ENCODE data around the gene ZFHX3. TPM values are rescaled to one million over a fixed set of nuclear protein-coding genes. Genes with fewer than 3 reads are reported as not detected.

ZFHX3 gene
- total and polyA plus RNA-seq, 2 donors (not counting 1 experiment from before 2014, with no cell fraction given), result 0.54 to 6.6 TPM

DNA sequence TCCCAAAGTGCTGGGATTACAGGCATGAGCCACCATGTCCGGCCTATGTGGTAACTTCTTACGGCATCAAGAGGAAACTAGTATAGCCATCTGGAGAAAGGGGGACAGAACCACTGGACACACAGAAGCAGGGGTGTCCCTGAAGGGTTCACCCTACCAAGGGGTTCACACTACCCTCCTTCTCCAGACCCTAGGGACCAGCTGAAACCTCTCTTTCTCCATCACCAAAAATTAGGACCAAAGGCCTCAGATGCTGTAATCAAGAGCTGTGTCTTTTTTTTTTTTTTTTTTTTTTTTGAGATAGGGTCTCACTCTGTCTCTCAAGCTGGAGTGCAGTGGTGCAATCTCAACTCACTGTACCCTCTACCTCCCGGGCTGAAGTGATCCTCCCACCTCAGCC lies 33.2 kb downstream of the ZFHX3 start:
- no peak overlapping the region for H3K4me2 ChIP-seq (replicated peaks; ENCODE audit: low read depth, low read length, poor library complexity, severe bottlenecking)
- no peak for ATAC-seq (ENCODE audit: low read depth)
- peaks cover 0 to 4% (median 0%) of the 10 kb centered on the region in 3 donors for H3K9me3 ChIP-seq (ENCODE audit: control extremely low read depth in 1 of 3, control insufficient read depth in 2 of 3, insufficient read depth in 1 of 3, low read length in 2 of 3)
- no peaks in the 10 kb centered on the region for H3K9me3 Mint-ChIP-seq (ENCODE audit: insufficient read depth)
- peaks cover 0 to 7% of the 10 kb centered on the region in 2 donors for H3K4me1 ChIP-seq (ENCODE audit: control insufficient read depth in 2 of 2, insufficient read depth in 2 of 2, low read length in 2 of 2)
- H3K27me3 Mint-ChIP-seq, result no peaks in the 10 kb centered on the region
- peaks cover 10% of the 10 kb centered on the region for H3K79me2 ChIP-seq (ENCODE audit: control insufficient read depth, insufficient read depth, low read length)
- H3K4me1 Mint-ChIP-seq, result peaks cover 10% of the 10 kb centered on the region
- WGBS (ENCODE audit: insufficient coverage), result 100% methylated on average over 1 of the region's 3 CpGs
- no peak overlapping the region for H3K27ac Mint-ChIP-seq
- ChIA-PET POLR2A (no interaction called here), CTCF (no interaction called here)
- H3K4me3 ChIP-seq (ENCODE audit: control extremely low read depth in 1 of 5, extremely low read depth in 1 of 5, insufficient read depth in 1 of 5, low read depth in 2 of 5, low read length in 4 of 5), result no peak overlapping the region
- H2AFZ ChIP-seq (ENCODE audit: insufficient read depth, low read depth, low read length, poor library complexity, severe bottlenecking), result no peak overlapping the region
- H3K4me3 Mint-ChIP-seq, result no peak overlapping the region
- H4K20me1 ChIP-seq (ENCODE audit: control insufficient read depth, insufficient read depth, low read length, poor library complexity, severe bottlenecking), result no peaks in the 10 kb centered on the region
- H3K9ac ChIP-seq (ENCODE audit: low read length), result no peak overlapping the region
- TF ChIP-seq, protein P1, sequence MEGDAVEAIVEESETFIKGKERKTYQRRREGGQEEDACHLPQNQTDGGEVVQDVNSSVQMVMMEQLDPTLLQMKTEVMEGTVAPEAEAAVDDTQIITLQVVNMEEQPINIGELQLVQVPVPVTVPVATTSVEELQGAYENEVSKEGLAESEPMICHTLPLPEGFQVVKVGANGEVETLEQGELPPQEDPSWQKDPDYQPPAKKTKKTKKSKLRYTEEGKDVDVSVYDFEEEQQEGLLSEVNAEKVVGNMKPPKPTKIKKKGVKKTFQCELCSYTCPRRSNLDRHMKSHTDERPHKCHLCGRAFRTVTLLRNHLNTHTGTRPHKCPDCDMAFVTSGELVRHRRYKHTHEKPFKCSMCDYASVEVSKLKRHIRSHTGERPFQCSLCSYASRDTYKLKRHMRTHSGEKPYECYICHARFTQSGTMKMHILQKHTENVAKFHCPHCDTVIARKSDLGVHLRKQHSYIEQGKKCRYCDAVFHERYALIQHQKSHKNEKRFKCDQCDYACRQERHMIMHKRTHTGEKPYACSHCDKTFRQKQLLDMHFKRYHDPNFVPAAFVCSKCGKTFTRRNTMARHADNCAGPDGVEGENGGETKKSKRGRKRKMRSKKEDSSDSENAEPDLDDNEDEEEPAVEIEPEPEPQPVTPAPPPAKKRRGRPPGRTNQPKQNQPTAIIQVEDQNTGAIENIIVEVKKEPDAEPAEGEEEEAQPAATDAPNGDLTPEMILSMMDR (IDR thresholded peaks at IDR 0.05), result no peak
- TF ChIP-seq EZH2 (IDR thresholded peaks at IDR 0.05; ENCODE audit: borderline replicate concordance, insufficient read depth, low read depth, low read length, poor library complexity, severe bottlenecking), result no peak
- DNase-seq, result no peak
- H3K27ac ChIP-seq (ENCODE audit: low read length in 2 of 2), result no peak overlapping the region
- no peaks in the 10 kb centered on the region for H3K36me3 ChIP-seq (replicated peaks in 1 of 2; ENCODE audit: control extremely low read depth in 1 of 2, control insufficient read depth in 1 of 2, extremely low read depth in 1 of 2, insufficient read depth in 2 of 2, low read length in 1 of 2)
- H3K27me3 ChIP-seq (replicated peaks in 1 of 4; ENCODE audit: control extremely low read depth in 1 of 4, control insufficient read depth in 3 of 4, insufficient read depth in 4 of 4, low read length in 3 of 4), result no peaks in the 10 kb centered on the region
- intact Hi-C loops (cut with micrococcal nuclease), result no loop called here

DNA sequence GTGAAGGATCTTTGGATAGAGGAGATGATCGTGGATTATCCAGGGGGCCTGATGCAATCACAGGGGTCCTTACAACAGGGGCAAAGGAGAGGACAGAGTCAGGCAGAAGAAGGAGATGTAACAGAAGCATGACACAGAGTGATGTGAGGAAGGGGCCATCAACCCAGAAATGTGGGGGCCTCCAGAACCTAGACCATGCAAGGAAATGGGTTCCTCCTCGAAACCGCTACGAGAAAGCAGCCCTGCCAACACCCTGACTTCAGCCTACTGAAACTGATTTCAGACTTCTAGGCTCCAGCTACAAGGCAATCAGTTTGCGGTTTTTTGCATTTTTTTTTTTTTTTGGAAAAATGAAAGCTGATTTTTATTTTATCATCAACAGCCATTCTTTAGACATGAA lies 34.0 kb downstream of the ZFHX3 start:
- Mint-ChIP-seq H3K27ac (no peak overlapping the region), H3K4me3 (no peak overlapping the region), H3K9me3 (ENCODE audit: insufficient read depth) (no peaks in the 10 kb centered on the region), H3K27me3 (no peaks in the 10 kb centered on the region), H3K4me1 (peaks cover 10% of the 10 kb centered on the region)
- no peak for ATAC-seq (ENCODE audit: low read depth)
- no peaks in the 10 kb centered on the region for H3K36me3 ChIP-seq (replicated peaks in 1 of 2; ENCODE audit: control extremely low read depth in 1 of 2, control insufficient read depth in 1 of 2, extremely low read depth in 1 of 2, insufficient read depth in 2 of 2, low read length in 1 of 2)
- 86% methylated on average over 4 of the region's 5 CpGs for WGBS (ENCODE audit: insufficient coverage)
- DNase-seq, result no peak
- H3K79me2 ChIP-seq (ENCODE audit: control insufficient read depth, insufficient read depth, low read length), result peaks cover 3% of the 10 kb centered on the region
- intact Hi-C loops (cut with micrococcal nuclease), result no loop called here
- H3K9me3 ChIP-seq (ENCODE audit: control extremely low read depth in 1 of 3, control insufficient read depth in 2 of 3, insufficient read depth in 1 of 3, low read length in 2 of 3), result peaks cover 0 to 4% (median 0%) of the 10 kb centered on the region in 3 donors
- H3K27ac ChIP-seq (ENCODE audit: low read length in 2 of 2), result no peak overlapping the region
- no peak for TF ChIP-seq EZH2 (IDR thresholded peaks at IDR 0.05; ENCODE audit: borderline replicate concordance, insufficient read depth, low read depth, low read length, poor library complexity, severe bottlenecking)
- TF ChIP-seq, protein P1 (IDR thresholded peaks at IDR 0.05), result no peak
- H3K9ac ChIP-seq (ENCODE audit: low read length), result no peak overlapping the region
- POLR2A ChIA-PET, result interaction anchor here (0.7 kb wide), 1 partner anchor 8 kb away, joined by 14 read pairs; no protein-coding TSS in a partner anchor
- H3K4me1 ChIP-seq (ENCODE audit: control insufficient read depth in 2 of 2, insufficient read depth in 2 of 2, low read length in 2 of 2), result peaks cover 0 to 7% of the 10 kb centered on the region in 2 donors
- CTCF ChIA-PET, result interaction anchor here (0.7 kb wide), 1 partner anchor 181 kb away, joined by 4 read pairs; no protein-coding TSS in a partner anchor
- no peaks in the 10 kb centered on the region for H4K20me1 ChIP-seq (ENCODE audit: control insufficient read depth, insufficient read depth, low read length, poor library complexity, severe bottlenecking)
- H3K4me3 ChIP-seq (ENCODE audit: control extremely low read depth in 1 of 5, extremely low read depth in 1 of 5, insufficient read depth in 1 of 5, low read depth in 2 of 5, low read length in 4 of 5), result no peak overlapping the region
- H3K4me2 ChIP-seq (replicated peaks; ENCODE audit: low read depth, low read length, poor library complexity, severe bottlenecking), result no peak overlapping the region
- H3K27me3 ChIP-seq (replicated peaks in 1 of 4; ENCODE audit: control extremely low read depth in 1 of 4, control insufficient read depth in 3 of 4, insufficient read depth in 4 of 4, low read length in 3 of 4), result no peaks in the 10 kb centered on the region
- H2AFZ ChIP-seq (ENCODE audit: insufficient read depth, low read depth, low read length, poor library complexity, severe bottlenecking), result no peak overlapping the region

Measured in B cell (primary cell).